T-cell (primary cell): Measurements from ENCODE around the gene SOX10. TPM values are rescaled to one million over a fixed set of nuclear protein-coding genes. Genes with fewer than 3 reads are reported as not detected.

Experiments
- ATAC-seq, 4 experiments: fragments of 200-7000 bp in 3 of 4; fragments of 150-1000 bp in 1 of 4; cut with Tn5 transposase; replicated peaks in 1 of 4; 1 replicate in 3 of 4; 2 replicates in 1 of 4; pipeline ENCODE4 v1.10.0; 2021; ENCODE audit warnings: moderate library complexity in 3 of 4, mild to moderate bottlenecking in 2 of 4, moderate number of reproducible peaks in 1 of 4
- CTCF ChIA-PET, 2 donors: fragments of 300-600 bp; sonication (Branson Sonifier 250); formaldehyde crosslinking; loops; one replicate each; lab custom pipeline; 2022; ENCODE audit warnings: antibody characterized with exemption in 2 of 2; lab: Charles Lee
- POLR2A ChIA-PET, 2 donors: fragments of 300-600 bp; sonication (Branson Sonifier 250); formaldehyde crosslinking; loops; one replicate each; lab custom pipeline; 2022; ENCODE audit warnings: antibody characterized with exemption in 2 of 2; lab: Charles Lee
- DNase-seq, 35 experiments: peaks; one replicate each; pipeline versions ENCODE4 v3.0.0 to v3.0.0-alpha.2; 2013 to 2023
- H3K27ac ChIP-seq: one replicate; pipeline ENCODE4 v1.5.1; 2013; ENCODE audit warnings: low read length
- H3K27me3 ChIP-seq, 2 experiments: replicated peaks in 1 of 2; 1 replicate in 1 of 2; 2 replicates in 1 of 2; pipeline versions ENCODE4 v1.6.1 to v1.7.0; 2013; ENCODE audit warnings: low read length in 1 of 2, mixed read lengths in 1 of 2; ENCODE audit not compliant: control insufficient read depth in 2 of 2, insufficient read depth in 2 of 2; ENCODE audit errors: extremely low read depth in 1 of 2
- H3K36me3 ChIP-seq, 2 donors: 1 replicate in 1 of 2; 2 replicates in 1 of 2; pipeline versions ENCODE4 v1.6.1 to v1.7.0; 2013; ENCODE audit warnings: low read length in 1 of 2; ENCODE audit not compliant: control insufficient read depth in 2 of 2, insufficient read depth in 1 of 2; ENCODE audit errors: extremely low read depth in 1 of 2
- H3K4me1 ChIP-seq, 2 experiments: 1 replicate in 1 of 2; 2 replicates in 1 of 2; pipeline versions ENCODE4 v1.6.1 to v1.7.0; 2013; ENCODE audit warnings: low read length in 2 of 2, mixed read lengths in 1 of 2; ENCODE audit not compliant: insufficient read depth in 2 of 2, control insufficient read depth in 1 of 2; ENCODE audit errors: extremely low read depth in 1 of 2
- H3K4me3 ChIP-seq, 2 donors: 1 replicate in 1 of 2; 2 replicates in 1 of 2; pipeline versions ENCODE4 v1.5.1 to v1.7.0; 2013; ENCODE audit warnings: mild to moderate bottlenecking in 2 of 2, low read length in 1 of 2, moderate library complexity in 1 of 2; ENCODE audit not compliant: control insufficient read depth in 1 of 2; ENCODE audit errors: extremely low read depth in 1 of 2
- H3K9me3 ChIP-seq: 2 replicates; pipeline ENCODE4 v1.7.0; 2013
- H3K27ac Mint-ChIP-seq, 2 donors: one replicate each; pipeline ENCODE4 v1.8.0; 2020 to 2021; ENCODE audit warnings: mild to moderate bottlenecking in 2 of 2, mixed read lengths in 2 of 2
- H3K27me3 Mint-ChIP-seq, 2 donors: one replicate each; pipeline ENCODE4 v1.8.0; 2021 to 2022; ENCODE audit warnings: mixed read lengths in 2 of 2
- H3K36me3 Mint-ChIP-seq: one replicate; pipeline ENCODE4 v1.8.0; 2021; ENCODE audit warnings: mixed read lengths
- H3K4me1 Mint-ChIP-seq, 3 donors: one replicate each; pipeline ENCODE4 v1.8.0; 2020 to 2022; ENCODE audit warnings: mixed read lengths in 3 of 3, mild to moderate bottlenecking in 1 of 3
- H3K4me3 Mint-ChIP-seq, 3 donors: one replicate each; pipeline ENCODE4 v1.8.0; 2020 to 2022; ENCODE audit warnings: mild to moderate bottlenecking in 3 of 3, mixed read lengths in 3 of 3, moderate library complexity in 3 of 3
- H3K9me3 Mint-ChIP-seq, 3 donors: one replicate each; pipeline ENCODE4 v1.8.0; 2020 to 2022; ENCODE audit warnings: mixed read lengths in 3 of 3
- WGBS: methylation state at CpG from one replicate; pipeline ENCODE4 v1.1.5; 2013; ENCODE audit warnings: missing lambda C conversion rate; ENCODE audit not compliant: insufficient coverage; 5-methylcytosine and 5-hydroxymethylcytosine counted together
- total RNA-seq, 35 experiments: library from RNA in 6 of 35; stranded (reverse) in 6 of 35; fragments of 120-200 nt in 1 of 35; gene quantifications; one replicate each; pipeline versions ENCODE4 v1.2.1 to v1.2.4 and lab custom pipeline; 2013 to 2026

SOX10 gene
- total RNA-seq, 5 donors from 2014 or later (not counting 1 experiment from before 2014, with no cell fraction given) = not detected

- DNase-seq (no peak), ATAC-seq (no peak)
- peaks cover 17% of the 10 kb centered on the region for H3K36me3 Mint-ChIP-seq
- H3K36me3 ChIP-seq = peaks cover 9 to 25% of the 10 kb centered on the region in 2 donors
- ChIA-PET CTCF (no interaction called here), POLR2A (no interaction called here)
- H3K27me3 ChIP-seq = no peaks in the 10 kb centered on the region
- no peak overlapping the region for H3K4me3 Mint-ChIP-seq
- 88% methylated on average over 10 of the region's 12 CpGs for WGBS
- H3K4me1 Mint-ChIP-seq = no peaks in the 10 kb centered on the region
- no peak overlapping the region for H3K27ac ChIP-seq
- H3K4me1 ChIP-seq = no peaks in the 10 kb centered on the region
- no peak overlapping the region for H3K27ac Mint-ChIP-seq
- H3K9me3 Mint-ChIP-seq = no peaks in the 10 kb centered on the region
- H3K4me3 ChIP-seq = no peak overlapping the region
- H3K27me3 Mint-ChIP-seq = no peaks in the 10 kb centered on the region
- H3K9me3 ChIP-seq = no peaks in the 10 kb centered on the region
Measured at GRCh38 chr22:37940698-37941376, 43.5 kb downstream of the SOX10 start.

GRCh38 chr22:37933711-37934376, 50.5 kb downstream of the SOX10 start:
- Mint-ChIP-seq H3K36me3 (peaks cover 21% of the 10 kb centered on the region), H3K4me1 (peaks cover 12 to 15% (median 15%) of the 10 kb centered on the region in 3 donors), H3K4me3 (no peak overlapping the region), H3K27me3 (no peaks in the 10 kb centered on the region), H3K9me3 (no peaks in the 10 kb centered on the region), H3K27ac (peak overlapping the region in 1 of 2 donors; percentile 23)
- peaks cover 16 to 30% of the 10 kb centered on the region in 2 donors for H3K36me3 ChIP-seq
- no peak overlapping the region for H3K27ac ChIP-seq
- H3K27me3 ChIP-seq = no peaks in the 10 kb centered on the region
- H3K9me3 ChIP-seq = no peaks in the 10 kb centered on the region
- peaks cover 0 to 9% of the 10 kb centered on the region in 2 experiments for H3K4me1 ChIP-seq
- no peak overlapping the region for H3K4me3 ChIP-seq
- ATAC-seq = peak; percentile 98 to 99 (median 98)
- DNase-seq = peak; percentile 54 to 84 (median 71)
- 21% methylated on average over 11 of the region's 13 CpGs for WGBS
- ChIA-PET CTCF (interaction anchor here in 1 of 2 donors (0.9 to 1.1 kb wide), 2 partner anchors 116 to 554 kb away, joined by 3 read pairs; no protein-coding TSS in a partner anchor), POLR2A (no interaction called here)

GRCh38 chr22:37932821-37933578, 51.4 kb downstream of the SOX10 start:
- H3K27me3 ChIP-seq = no peaks in the 10 kb centered on the region
- whole genome bisulfite sequencing = 94% methylated on average over 15 of the region's 21 CpGs
- ChIA-PET POLR2A (no interaction called here), CTCF (interaction anchor here (0.7 to 0.8 kb wide), 2 partner anchors 14 to 36 kb away, joined by 3 read pairs; no protein-coding TSS in a partner anchor)
- H3K4me1 ChIP-seq = peaks cover 0 to 9% of the 10 kb centered on the region in 2 experiments
- no peak overlapping the region for H3K4me3 ChIP-seq
- ATAC-seq (no peak), DNase-seq (no peak)
- Mint-ChIP-seq H3K4me3 (no peak overlapping the region), H3K9me3 (no peaks in the 10 kb centered on the region), H3K27me3 (no peaks in the 10 kb centered on the region), H3K27ac (peak overlapping the region in 1 of 2 donors; percentile 23), H3K4me1 (peaks cover 12 to 15% (median 15%) of the 10 kb centered on the region in 3 donors), H3K36me3 (peaks cover 27% of the 10 kb centered on the region)
- no peaks in the 10 kb centered on the region for H3K9me3 ChIP-seq
- no peak overlapping the region for H3K27ac ChIP-seq
- H3K36me3 ChIP-seq = peaks cover 19 to 33% of the 10 kb centered on the region in 2 donors

- no peaks in the 10 kb centered on the region for H3K9me3 Mint-ChIP-seq
- ATAC-seq (no peak), DNase-seq (no peak)
- H3K36me3 Mint-ChIP-seq = peaks cover 21% of the 10 kb centered on the region
- Histone ChIP-seq H3K27ac (no peak overlapping the region), H3K36me3 (peaks cover 16 to 29% of the 10 kb centered on the region in 2 donors), H3K4me3 (no peak overlapping the region), H3K9me3 (no peaks in the 10 kb centered on the region), H3K4me1 (peaks cover 0 to 9% of the 10 kb centered on the region in 2 experiments), H3K27me3 (no peaks in the 10 kb centered on the region)
- WGBS = 93% methylated on average over 10 of the region's 10 CpGs
- no peaks in the 10 kb centered on the region for H3K27me3 Mint-ChIP-seq
- ChIA-PET POLR2A (no interaction called here), CTCF (interaction anchor here (0.6 to 1.5 kb wide), 4 partner anchors 13 to 36 kb away, joined by 3 read pairs; no protein-coding TSS in a partner anchor)
- H3K4me1 Mint-ChIP-seq = peaks cover 12 to 15% (median 15%) of the 10 kb centered on the region in 3 donors
- no peak overlapping the region for H3K4me3 Mint-ChIP-seq
- no peak overlapping the region for H3K27ac Mint-ChIP-seq
Measured at GRCh38 chr22:37932401-37932800, 52.0 kb downstream of the SOX10 start.

GRCh38 chr22:37931893-37932389, 52.4 kb downstream of the SOX10 start:
- ChIA-PET CTCF (interaction anchor here (0.6 to 1.5 kb wide), 5 partner anchors 13 to 56 kb away, joined by 3 read pairs; no protein-coding TSS in a partner anchor), POLR2A (interaction anchor here in 1 of 2 donors (0.5 kb wide), 1 partner anchor 1449 kb away, joined by 3 read pairs; no protein-coding TSS in a partner anchor)
- Histone ChIP-seq H3K27me3 (no peaks in the 10 kb centered on the region), H3K4me3 (no peak overlapping the region), H3K9me3 (no peaks in the 10 kb centered on the region), H3K36me3 (peaks cover 16 to 33% of the 10 kb centered on the region in 2 donors), H3K27ac (no peak overlapping the region), H3K4me1 (peaks cover 0 to 9% of the 10 kb centered on the region in 2 experiments)
- Mint-ChIP-seq H3K4me3 (no peak overlapping the region), H3K36me3 (peaks cover 21% of the 10 kb centered on the region), H3K9me3 (no peaks in the 10 kb centered on the region), H3K27me3 (no peaks in the 10 kb centered on the region), H3K27ac (no peak overlapping the region), H3K4me1 (peaks cover 12 to 15% (median 15%) of the 10 kb centered on the region in 3 donors)
- ATAC-seq (no peak), DNase-seq (no peak)
- 72% methylated on average over 3 of the region's 6 CpGs for WGBS
